ENCODE measurements around the gene WDR27.

DNA sequence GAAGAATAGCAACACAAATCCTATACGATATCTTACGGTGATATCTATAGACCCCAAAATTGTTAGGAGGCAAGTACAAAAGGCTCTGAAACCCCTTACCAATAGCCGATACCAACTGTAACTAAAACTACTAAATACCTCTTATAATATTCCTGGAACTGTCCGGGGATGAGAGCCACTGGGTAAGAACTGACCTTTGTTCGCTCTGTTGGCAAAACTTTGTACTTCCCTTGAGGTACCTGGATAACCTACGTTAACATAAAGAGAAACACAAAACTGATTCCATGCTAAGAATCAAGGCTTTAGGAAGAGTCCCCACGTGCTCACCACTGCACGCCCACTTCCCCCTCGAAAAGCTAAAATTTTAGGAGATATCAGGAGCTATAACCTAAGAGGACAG is 12.8 kb upstream of the WDR27 start:
- TF ChIP-seq TAF1 (IDR thresholded peaks at IDR 0.05; ENCODE audit: low read depth) (no peak), EP300 (IDR thresholded peaks at IDR 0.05; ENCODE audit: borderline replicate concordance) (no peak), CEBPB (IDR thresholded peaks at IDR 0.05) (no peak), RAD21 (IDR thresholded peaks at IDR 0.05; ENCODE audit: low read depth) (no peak), NFIC (IDR thresholded peaks at IDR 0.05) (no peak), ZBTB7A (IDR thresholded peaks at IDR 0.05; ENCODE audit: low read depth) (no peak)
- TF ChIP-seq, protein P1, sequence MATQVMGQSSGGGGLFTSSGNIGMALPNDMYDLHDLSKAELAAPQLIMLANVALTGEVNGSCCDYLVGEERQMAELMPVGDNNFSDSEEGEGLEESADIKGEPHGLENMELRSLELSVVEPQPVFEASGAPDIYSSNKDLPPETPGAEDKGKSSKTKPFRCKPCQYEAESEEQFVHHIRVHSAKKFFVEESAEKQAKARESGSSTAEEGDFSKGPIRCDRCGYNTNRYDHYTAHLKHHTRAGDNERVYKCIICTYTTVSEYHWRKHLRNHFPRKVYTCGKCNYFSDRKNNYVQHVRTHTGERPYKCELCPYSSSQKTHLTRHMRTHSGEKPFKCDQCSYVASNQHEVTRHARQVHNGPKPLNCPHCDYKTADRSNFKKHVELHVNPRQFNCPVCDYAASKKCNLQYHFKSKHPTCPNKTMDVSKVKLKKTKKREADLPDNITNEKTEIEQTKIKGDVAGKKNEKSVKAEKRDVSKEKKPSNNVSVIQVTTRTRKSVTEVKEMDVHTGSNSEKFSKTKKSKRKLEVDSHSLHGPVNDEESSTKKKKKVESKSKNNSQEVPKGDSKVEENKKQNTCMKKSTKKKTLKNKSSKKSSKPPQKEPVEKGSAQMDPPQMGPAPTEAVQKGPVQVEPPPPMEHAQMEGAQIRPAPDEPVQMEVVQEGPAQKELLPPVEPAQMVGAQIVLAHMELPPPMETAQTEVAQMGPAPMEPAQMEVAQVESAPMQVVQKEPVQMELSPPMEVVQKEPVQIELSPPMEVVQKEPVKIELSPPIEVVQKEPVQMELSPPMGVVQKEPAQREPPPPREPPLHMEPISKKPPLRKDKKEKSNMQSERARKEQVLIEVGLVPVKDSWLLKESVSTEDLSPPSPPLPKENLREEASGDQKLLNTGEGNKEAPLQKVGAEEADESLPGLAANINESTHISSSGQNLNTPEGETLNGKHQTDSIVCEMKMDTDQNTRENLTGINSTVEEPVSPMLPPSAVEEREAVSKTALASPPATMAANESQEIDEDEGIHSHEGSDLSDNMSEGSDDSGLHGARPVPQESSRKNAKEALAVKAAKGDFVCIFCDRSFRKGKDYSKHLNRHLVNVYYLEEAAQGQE (IDR thresholded peaks at IDR 0.05; ENCODE audit: low read depth): no peak
